Fibroblast of skin of left biceps (primary cell): ENCODE results near the gene VWA2.
"Not testable (repeated sequence)": the region's sequence is repeated elsewhere in the genome, so short reads cannot be mapped to it uniquely, and the experiment has no call there.

Experiments
- DNase-seq, 2 experiments: peaks; one replicate each; pipeline ENCODE4 v3.0.0-alpha.2; 2013; ENCODE audit warnings: low read depth in 2 of 2

Gene VWA2

GRCh38 chr10:114319406-114320248 is 80.6 kb downstream of the VWA2 start:
- DNase-seq: no peak

GRCh38 chr10:114320249-114321116 is 81.4 kb downstream of the VWA2 start:
- no peak for DNase-seq

- no peak for DNase-seq
These were observed 83.3 kb downstream of the VWA2 start for GRCh38 chr10:114322344-114322743.

GRCh38 chr10:114323023-114323422 is 84.0 kb downstream of the VWA2 start:
- DNase-seq: no peak

- no peak for DNase-seq
These were observed 87.7 kb downstream of the VWA2 start for GRCh38 chr10:114326795-114327194.

- no peak for DNase-seq
These were observed 88.7 kb downstream of the VWA2 start for GRCh38 chr10:114327537-114328440.

GRCh38 chr10:114328441-114328812 is 89.4 kb downstream of the VWA2 start:
- DNase-seq: no peak

GRCh38 chr10:114328874-114329273 is 89.8 kb downstream of the VWA2 start:
- DNase-seq: no peak

- DNase-seq: no peak
These were observed 90.7 kb downstream of the VWA2 start for GRCh38 chr10:114329634-114330365.

- no peak for DNase-seq
These were observed 93.5 kb downstream of the VWA2 start for GRCh38 chr10:114332301-114333192.

GRCh38 chr10:114333441-114333840 is 94.4 kb downstream of the VWA2 start:
- DNase-seq: not testable (repeated sequence)

- DNase-seq: no peak
These were observed 95.2 kb downstream of the VWA2 start for GRCh38 chr10:114334301-114334700.

GRCh38 chr10:114335614-114336013 is 96.6 kb downstream of the VWA2 start:
- no peak for DNase-seq

GRCh38 chr10:114336823-114337509 is 97.9 kb downstream of the VWA2 start:
- no peak for DNase-seq

- DNase-seq: no peak
These were observed 98.7 kb downstream of the VWA2 start for GRCh38 chr10:114337510-114338462.

GRCh38 chr10:114340816-114341215 is 101.8 kb downstream of the VWA2 start:
- no peak for DNase-seq
